Keratinocyte (primary cell): ENCODE results near the gene KCNH2.

Source experiments
- EZH2 ChIP-seq: IDR thresholded peaks from one replicate; pipeline ENCODE4 v1.6.1; 2012; ENCODE audit warnings: inconsistent platforms, mild to moderate bottlenecking, low read length, moderate library complexity
- TF ChIP-seq, protein P1 (sequence below), 3 experiments: IDR thresholded peaks in 1 of 3; conservative IDR thresholded peaks in 1 of 3; optimal IDR thresholded peaks in 1 of 3; 2 replicates in 2 of 3; 3 replicates in 1 of 3; pipeline versions ENCODE3 to v1.5.1; 2011; ENCODE audit warnings: low read length in 3 of 3, mild to moderate bottlenecking in 3 of 3, moderate library complexity in 2 of 3, control low read depth in 1 of 3, inconsistent platforms in 1 of 3; ENCODE audit not compliant: insufficient read depth in 2 of 3; ENCODE audit errors: extremely low read depth in 1 of 3

DNA sequence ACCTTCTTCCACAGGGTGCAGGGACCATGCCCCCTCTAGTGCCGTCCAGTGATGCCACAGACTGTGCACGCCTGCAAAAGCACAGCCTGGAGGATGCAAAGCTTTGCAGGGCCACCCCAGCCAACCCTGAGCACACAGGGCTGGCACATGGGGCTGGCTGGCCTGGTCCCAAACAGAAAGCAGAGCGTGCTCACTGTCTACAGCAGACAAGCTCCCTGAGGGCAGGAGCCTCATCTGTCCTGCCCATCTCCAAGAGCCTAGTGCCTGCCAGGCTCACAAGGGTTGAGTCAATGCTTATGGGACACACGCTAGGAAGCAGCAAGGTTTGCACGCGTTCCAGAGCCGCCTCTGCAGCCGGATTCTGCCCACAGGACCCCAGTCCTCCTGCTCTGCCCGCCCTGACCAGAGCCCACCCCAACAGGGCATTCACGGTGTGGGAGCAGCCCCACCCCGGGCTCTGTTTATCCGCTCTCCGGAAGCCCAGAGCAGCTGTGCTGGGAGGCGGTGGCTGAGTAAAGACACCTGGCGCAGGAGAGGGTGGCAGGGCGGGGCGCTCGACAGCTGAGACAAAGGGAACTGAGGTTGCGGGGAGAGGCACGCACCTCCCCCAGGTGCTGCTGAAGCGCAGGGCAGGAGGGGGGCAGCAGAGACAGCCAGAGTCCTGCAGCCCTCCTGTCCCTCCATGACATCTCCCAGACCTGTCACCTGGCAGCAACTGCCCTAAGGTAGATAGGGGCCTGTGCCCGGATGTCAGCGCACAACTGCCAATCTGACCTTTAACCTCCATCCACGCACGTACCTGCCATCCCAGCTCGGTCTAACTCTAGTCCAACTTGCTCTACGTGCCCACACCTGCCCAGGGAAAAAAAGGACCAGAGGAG lies 4.3 kb downstream of the KCNH2 start:
- TF ChIP-seq, protein P1, sequence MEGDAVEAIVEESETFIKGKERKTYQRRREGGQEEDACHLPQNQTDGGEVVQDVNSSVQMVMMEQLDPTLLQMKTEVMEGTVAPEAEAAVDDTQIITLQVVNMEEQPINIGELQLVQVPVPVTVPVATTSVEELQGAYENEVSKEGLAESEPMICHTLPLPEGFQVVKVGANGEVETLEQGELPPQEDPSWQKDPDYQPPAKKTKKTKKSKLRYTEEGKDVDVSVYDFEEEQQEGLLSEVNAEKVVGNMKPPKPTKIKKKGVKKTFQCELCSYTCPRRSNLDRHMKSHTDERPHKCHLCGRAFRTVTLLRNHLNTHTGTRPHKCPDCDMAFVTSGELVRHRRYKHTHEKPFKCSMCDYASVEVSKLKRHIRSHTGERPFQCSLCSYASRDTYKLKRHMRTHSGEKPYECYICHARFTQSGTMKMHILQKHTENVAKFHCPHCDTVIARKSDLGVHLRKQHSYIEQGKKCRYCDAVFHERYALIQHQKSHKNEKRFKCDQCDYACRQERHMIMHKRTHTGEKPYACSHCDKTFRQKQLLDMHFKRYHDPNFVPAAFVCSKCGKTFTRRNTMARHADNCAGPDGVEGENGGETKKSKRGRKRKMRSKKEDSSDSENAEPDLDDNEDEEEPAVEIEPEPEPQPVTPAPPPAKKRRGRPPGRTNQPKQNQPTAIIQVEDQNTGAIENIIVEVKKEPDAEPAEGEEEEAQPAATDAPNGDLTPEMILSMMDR (optimal IDR thresholded peaks at IDR 0.05 in 1 of 3, IDR thresholded peaks at IDR 0.05 in 1 of 3, conservative IDR thresholded peaks at IDR 0.05 in 1 of 3; ENCODE audit: extremely low read depth in 1 of 3, insufficient read depth in 2 of 3, low read length in 3 of 3) = no peak
- TF ChIP-seq EZH2 = peak; percentile 23
